ENCODE data around the gene LSP1. TPM values are rescaled to one million over a fixed set of nuclear protein-coding genes. Genes with fewer than 3 reads are reported as not detected.

The LSP1 gene
- total RNA-seq, 2 experiments from 2014 or later, result 668 to 687 TPM

GRCh38 chr11:1834779-1835670, 17.9 kb upstream of the LSP1 start, which contains the start of gene SYT8:
Gene SYT8 (plus strand): TSS chr11:1834990. CDS start chr11:1835106, 116 bp downstream.
- Mint-ChIP-seq H3K4me1 (peaks cover 12% of the 10 kb centered on the region), H3K4me3 (no peak within 1 kb of the TSS), H3K9me3 (no peaks in the 10 kb centered on the region), H3K27ac (peak within 1 kb of the TSS; percentile 9), H3K27me3 (peaks cover 5% of the 10 kb centered on the region), H3K36me3 (ENCODE audit: low read depth) (no peaks in the 10 kb centered on the region)
- DNase-seq, result no peak
- CTCF ChIA-PET, result interaction anchor here (1.1 to 7.8 kb wide), 4 partner anchors 7 to 182 kb away, joined by 3 to 139 read pairs (median 6); no protein-coding TSS in a partner anchor
- POLR2A ChIA-PET, result no interaction called here

GRCh38 chr11:1835671-1836010, 17.2 kb upstream of the LSP1 start:
- Mint-ChIP-seq H3K4me3 (no peak overlapping the region), H3K9me3 (no peaks in the 10 kb centered on the region), H3K36me3 (ENCODE audit: low read depth) (no peaks in the 10 kb centered on the region), H3K4me1 (peaks cover 12% of the 10 kb centered on the region), H3K27ac (no peak overlapping the region), H3K27me3 (peaks cover 3% of the 10 kb centered on the region)
- CTCF ChIA-PET, result interaction anchor here (1.1 to 7.8 kb wide), 4 partner anchors 8 to 183 kb away, joined by 3 to 139 read pairs (median 6); no protein-coding TSS in a partner anchor
- POLR2A ChIA-PET, result no interaction called here
- no peak for DNase-seq

- ChIA-PET CTCF (interaction anchor here (0.7 to 7.8 kb wide), 7 partner anchors 8 to 315 kb away, joined by 3 to 139 read pairs (median 3); no protein-coding TSS in a partner anchor), POLR2A (no interaction called here)
- Mint-ChIP-seq H3K4me3 (no peak overlapping the region), H3K36me3 (ENCODE audit: low read depth) (no peaks in the 10 kb centered on the region), H3K27ac (no peak overlapping the region), H3K9me3 (no peaks in the 10 kb centered on the region), H3K4me1 (peaks cover 12% of the 10 kb centered on the region), H3K27me3 (peaks cover 2% of the 10 kb centered on the region)
- no peak for DNase-seq
Measured at GRCh38 chr11:1836011-1836945, 16.6 kb upstream of the LSP1 start.

GRCh38 chr11:1837171-1838076, 15.5 kb upstream of the LSP1 start:
- DNase-seq, result peak; percentile 87
- ChIA-PET POLR2A (no interaction called here), CTCF (interaction anchor here (0.7 to 7.8 kb wide), 5 partner anchors 11 to 314 kb away, joined by 3 to 139 read pairs (median 5); no protein-coding TSS in a partner anchor)
- Mint-ChIP-seq H3K4me1 (peaks cover 12% of the 10 kb centered on the region), H3K36me3 (ENCODE audit: low read depth) (no peaks in the 10 kb centered on the region), H3K27me3 (no peaks in the 10 kb centered on the region), H3K9me3 (no peaks in the 10 kb centered on the region), H3K4me3 (no peak overlapping the region), H3K27ac (no peak overlapping the region)

GRCh38 chr11:1838077-1838425, 14.8 kb upstream of the LSP1 start:
- Mint-ChIP-seq H3K4me1 (peaks cover 15% of the 10 kb centered on the region), H3K36me3 (ENCODE audit: low read depth) (no peaks in the 10 kb centered on the region), H3K9me3 (no peaks in the 10 kb centered on the region), H3K27ac (no peak overlapping the region), H3K27me3 (no peaks in the 10 kb centered on the region), H3K4me3 (no peak overlapping the region)
- DNase-seq, result no peak
- ChIA-PET POLR2A (no interaction called here), CTCF (interaction anchor here (1.0 kb wide), 1 partner anchor 10 kb away, joined by 6 read pairs; no protein-coding TSS in a partner anchor)

GRCh38 chr11:1838426-1839144, 14.3 kb upstream of the LSP1 start, which contains the start of gene TNNI2:
Gene TNNI2 (plus strand): TSS chr11:1838981. CDS start chr11:1839697, 716 bp downstream.
- POLR2A ChIA-PET, result no interaction called here

GRCh38 chr11:1839204-1839923, 13.5 kb upstream of the LSP1 start:
- CTCF ChIA-PET, result no interaction called here
- DNase-seq, result no peak
- Mint-ChIP-seq H3K27me3 (no peaks in the 10 kb centered on the region), H3K27ac (peak overlapping the region; percentile 74), H3K4me1 (peaks cover 28% of the 10 kb centered on the region), H3K9me3 (no peaks in the 10 kb centered on the region), H3K4me3 (no peak overlapping the region), H3K36me3 (ENCODE audit: low read depth) (no peaks in the 10 kb centered on the region)
- POLR2A ChIA-PET, result no interaction called here

More at GRCh38 chr11:1838426-1839144, 14.3 kb upstream of the LSP1 start, which contains the start of gene TNNI2:
- Mint-ChIP-seq H3K4me3 (no peak within 1 kb of the TSS), H3K27me3 (no peaks in the 10 kb centered on the region), H3K36me3 (ENCODE audit: low read depth) (no peaks in the 10 kb centered on the region), H3K27ac (peak within 1 kb of the TSS; percentile 74), H3K9me3 (no peaks in the 10 kb centered on the region), H3K4me1 (peaks cover 21% of the 10 kb centered on the region)
- CTCF ChIA-PET, result interaction anchor here (1.0 kb wide), 1 partner anchor 10 kb away, joined by 6 read pairs; no protein-coding TSS in a partner anchor
- no peak for DNase-seq

GRCh38 chr11:1839924-1840779, 12.7 kb upstream of the LSP1 start:
- ChIA-PET CTCF (no interaction called here), POLR2A (no interaction called here)
- Mint-ChIP-seq H3K9me3 (no peaks in the 10 kb centered on the region), H3K4me1 (peaks cover 36% of the 10 kb centered on the region), H3K36me3 (ENCODE audit: low read depth) (no peaks in the 10 kb centered on the region), H3K4me3 (no peak overlapping the region), H3K27me3 (no peaks in the 10 kb centered on the region), H3K27ac (peak overlapping the region; percentile 74)
- DNase-seq, result no peak

- no peak for DNase-seq
- CTCF ChIA-PET, result interaction anchor here (1.0 to 2.0 kb wide), 2 partner anchors 10 to 147 kb away, joined by 3 to 6 read pairs; no protein-coding TSS in a partner anchor
- Mint-ChIP-seq H3K27me3 (no peaks in the 10 kb centered on the region), H3K4me1 (peaks cover 44% of the 10 kb centered on the region), H3K9me3 (no peaks in the 10 kb centered on the region), H3K36me3 (ENCODE audit: low read depth) (no peaks in the 10 kb centered on the region), H3K27ac (peak overlapping the region; percentile 2), H3K4me3 (no peak overlapping the region)
- POLR2A ChIA-PET, result no interaction called here
Measured at GRCh38 chr11:1840780-1841480, 12.0 kb upstream of the LSP1 start.

All from activated CD4-positive, alpha-beta T cell treated with anti-CD3 and anti-CD28 coated beads, Interleukin-2, amount 10 ng/mL, durations not matched to agents 7 days and 5 days (primary cell).